ENCODE measurements around the gene S100A13. TPM values are rescaled to one million over a fixed set of nuclear protein-coding genes. Genes with fewer than 3 reads are reported as not detected.
A peak's percentile ranks its signal among the peaks of the same experiment; 100 is the strongest.
"Not testable (repeated sequence)": the region's sequence is repeated elsewhere in the genome, so short reads cannot be mapped to it uniquely, and the experiment has no call there.

S100A13 gene
- total RNA-seq, 2 donors from 2014 or later = 4.2 to 6.0 TPM

DNA sequence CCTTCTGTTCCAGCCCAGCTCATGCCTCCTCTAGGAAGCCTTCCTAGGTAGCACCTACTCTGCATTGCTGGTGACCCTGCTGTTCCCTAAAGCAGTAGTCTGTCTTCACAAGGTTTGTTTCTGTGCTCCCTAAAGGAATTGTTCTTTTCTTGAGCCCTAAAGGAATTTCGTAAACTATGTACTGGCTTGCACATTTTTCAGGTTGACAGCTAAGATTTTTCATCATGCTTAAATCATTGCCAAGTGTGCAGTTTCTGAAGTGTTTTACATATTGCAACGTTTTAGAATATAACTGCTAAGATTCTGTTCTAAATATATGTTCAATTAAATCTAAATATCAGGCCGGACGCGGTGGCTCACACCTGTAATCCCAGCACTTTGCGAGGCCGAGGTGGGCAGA is 27.5 kb downstream of the S100A13 start:
- H3K27ac Mint-ChIP-seq = no peak overlapping the region
- H3K36me3 Mint-ChIP-seq = no peaks in the 10 kb centered on the region
- DNase-seq (ENCODE audit: low spot score in 2 of 2) (no peak), ATAC-seq (no peak)
- no peaks in the 10 kb centered on the region for H3K9me3 Mint-ChIP-seq

DNA sequence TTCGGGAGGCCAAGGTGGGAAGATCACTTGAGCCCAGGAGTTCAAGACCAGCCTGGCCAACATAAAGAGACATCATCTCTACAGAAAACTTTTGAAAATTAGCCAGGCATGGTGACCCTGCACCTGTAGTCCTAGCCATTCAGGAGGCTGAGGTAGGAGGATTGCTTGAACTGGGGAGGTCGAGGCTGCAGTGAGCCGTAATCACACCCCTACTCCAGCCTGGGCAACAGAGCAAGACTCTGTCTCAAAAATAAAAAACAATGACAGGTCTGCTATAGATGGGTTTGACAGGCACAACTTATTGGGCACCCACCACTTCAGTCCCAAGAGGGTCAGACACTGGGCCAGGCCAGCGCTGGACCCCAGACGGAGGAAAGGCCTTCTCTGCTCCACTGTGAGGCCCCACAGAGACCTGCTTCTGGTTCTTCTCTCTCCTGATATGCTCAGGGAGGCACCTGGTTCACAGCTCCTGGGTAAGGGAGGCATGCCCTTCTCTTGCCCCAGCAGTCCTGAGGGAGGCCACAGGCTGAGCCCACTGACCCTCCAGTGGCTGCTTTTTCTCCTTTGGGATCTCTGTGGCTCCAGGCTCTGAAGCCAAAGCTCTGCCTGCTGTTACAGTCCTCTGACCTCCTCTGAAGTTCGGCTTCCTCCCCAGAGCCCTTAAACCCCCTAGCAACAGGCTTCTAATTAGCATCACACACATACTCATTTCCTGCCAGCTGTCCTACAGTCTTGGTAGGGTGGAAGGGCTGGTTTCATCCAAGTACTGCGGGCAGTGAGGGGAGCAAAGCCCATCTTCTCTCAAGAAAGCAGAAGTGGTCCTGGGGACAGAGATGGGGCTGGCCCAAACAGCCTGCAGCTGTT is 28.8 kb downstream of the S100A13 start:
- Mint-ChIP-seq H3K36me3 (no peaks in the 10 kb centered on the region), H3K9me3 (no peaks in the 10 kb centered on the region), H3K27ac (peak overlapping the region; percentile 66 to 89)
- DNase-seq (ENCODE audit: low spot score in 2 of 2) = no peak
- peak; percentile 68 to 82 for ATAC-seq

DNA sequence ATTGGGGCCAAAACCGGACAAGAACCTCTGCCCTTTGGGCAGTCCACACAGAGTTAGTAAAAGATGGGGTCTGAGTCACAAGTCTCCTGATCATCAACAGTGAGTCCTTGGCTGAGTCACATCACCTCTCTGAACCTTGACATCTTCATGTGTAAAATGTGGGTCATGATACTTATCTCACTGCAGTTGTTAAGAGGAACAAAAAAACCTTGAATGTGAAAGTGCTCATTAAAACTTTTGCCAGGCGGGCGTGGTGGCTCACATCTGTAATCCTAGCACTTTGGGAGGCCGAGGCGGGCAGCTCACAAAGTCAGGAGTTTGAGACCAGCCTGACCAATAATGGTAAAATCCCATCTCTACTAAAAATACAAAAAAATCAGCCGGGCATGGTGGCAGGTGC is 30.1 kb downstream of the S100A13 start:
- ATAC-seq = peak; percentile 93 to 98
- H3K27ac Mint-ChIP-seq = peak overlapping the region; percentile 25 to 89
- no peaks in the 10 kb centered on the region for H3K36me3 Mint-ChIP-seq
- no peaks in the 10 kb centered on the region for H3K9me3 Mint-ChIP-seq
- DNase-seq (ENCODE audit: low spot score in 2 of 2) = no peak

DNA sequence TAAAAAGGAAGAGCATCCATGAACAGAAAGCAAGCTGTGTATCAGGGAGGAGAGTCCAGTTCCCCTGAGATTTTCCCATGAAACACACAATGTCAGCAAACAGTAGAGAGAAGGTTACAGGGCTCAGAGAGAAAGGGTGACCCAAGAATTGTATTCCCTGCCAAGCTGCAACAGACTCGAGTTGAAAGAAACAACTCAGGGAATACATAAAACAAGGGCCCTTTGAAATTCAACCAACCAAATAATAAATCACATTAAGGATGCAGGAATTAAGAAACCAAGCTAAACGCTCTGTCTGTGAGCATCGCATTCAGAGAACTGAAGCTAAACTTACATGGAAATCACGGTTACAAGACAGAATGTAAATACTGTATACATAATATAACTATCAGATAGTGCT is 34.6 kb downstream of the S100A13 start:
- H3K9me3 Mint-ChIP-seq = no peaks in the 10 kb centered on the region
- no peak overlapping the region for H3K27ac Mint-ChIP-seq
- ATAC-seq = no peak
- no peaks in the 10 kb centered on the region for H3K36me3 Mint-ChIP-seq
- DNase-seq (ENCODE audit: low spot score in 2 of 2) = no peak

DNA sequence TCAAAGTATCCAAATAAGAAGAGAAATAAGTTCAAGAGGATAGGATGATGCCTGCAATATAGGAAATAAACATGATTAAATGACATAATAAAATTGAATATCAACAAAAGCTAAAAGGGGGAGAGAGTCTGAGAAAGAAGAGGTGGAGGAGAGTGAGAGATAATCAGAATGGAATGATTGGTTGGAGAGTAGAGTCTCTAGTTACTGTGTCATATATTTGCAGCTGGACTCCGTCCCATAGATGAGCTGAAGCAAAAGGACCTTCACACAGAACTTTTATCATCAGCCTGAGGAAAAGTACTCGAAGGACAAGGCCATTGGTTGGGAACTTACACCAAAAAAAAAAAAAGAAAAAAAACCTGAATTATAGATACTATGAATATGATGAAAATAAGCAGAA is 38.8 kb downstream of the S100A13 start:
- H3K36me3 Mint-ChIP-seq = no peaks in the 10 kb centered on the region
- H3K9me3 Mint-ChIP-seq = no peaks in the 10 kb centered on the region
- ATAC-seq (no peak), DNase-seq (ENCODE audit: low spot score in 2 of 2) (no peak)
- H3K27ac Mint-ChIP-seq = no peak overlapping the region

DNA sequence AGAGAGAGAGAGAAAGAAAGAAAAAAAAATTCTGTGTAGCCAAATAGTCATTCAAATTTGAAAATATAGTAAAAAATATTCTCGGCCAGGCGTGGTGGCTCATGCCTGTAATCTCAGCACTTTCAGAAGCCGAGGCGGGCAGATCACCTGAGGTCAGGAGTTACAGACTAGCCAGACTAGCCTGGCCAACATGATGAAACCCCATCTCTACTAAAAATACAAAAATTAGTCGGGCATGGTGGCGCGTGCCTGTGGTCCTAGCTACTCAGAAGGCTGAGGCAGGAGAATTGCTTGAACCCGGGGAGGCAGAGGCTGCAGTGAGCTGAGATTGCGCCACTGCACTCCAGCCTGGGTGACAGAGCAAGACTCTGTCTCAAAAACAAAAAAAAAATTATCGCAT is 39.3 kb downstream of the S100A13 start:
- H3K9me3 Mint-ChIP-seq; DNase-seq (ENCODE audit: low spot score in 2 of 2); H3K27ac Mint-ChIP-seq; H3K36me3 Mint-ChIP-seq; ATAC-seq: not testable (repeated sequence)

DNA sequence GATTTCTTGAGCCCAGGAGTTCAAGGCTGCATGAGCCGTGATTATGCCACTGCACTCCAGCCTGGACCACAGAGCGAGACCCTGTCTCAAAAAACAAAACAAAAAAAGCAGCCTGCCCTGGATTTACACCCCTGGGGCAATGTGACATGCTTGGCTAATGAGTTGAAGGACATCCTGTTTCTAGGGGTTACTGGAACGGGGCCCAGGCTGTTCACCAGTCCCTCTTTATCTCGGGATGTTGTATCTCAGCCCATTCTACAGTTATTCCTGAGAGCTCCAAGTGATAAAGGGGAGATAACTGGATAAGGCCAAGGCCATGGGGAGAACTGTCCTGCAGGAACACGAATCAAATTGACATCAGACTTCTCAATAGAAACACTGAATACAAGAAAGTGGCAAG is 40.0 kb downstream of the S100A13 start:
- no peaks in the 10 kb centered on the region for H3K36me3 Mint-ChIP-seq
- no peaks in the 10 kb centered on the region for H3K9me3 Mint-ChIP-seq
- H3K27ac Mint-ChIP-seq = no peak overlapping the region
- ATAC-seq (no peak), DNase-seq (ENCODE audit: low spot score in 2 of 2) (no peak)

DNA sequence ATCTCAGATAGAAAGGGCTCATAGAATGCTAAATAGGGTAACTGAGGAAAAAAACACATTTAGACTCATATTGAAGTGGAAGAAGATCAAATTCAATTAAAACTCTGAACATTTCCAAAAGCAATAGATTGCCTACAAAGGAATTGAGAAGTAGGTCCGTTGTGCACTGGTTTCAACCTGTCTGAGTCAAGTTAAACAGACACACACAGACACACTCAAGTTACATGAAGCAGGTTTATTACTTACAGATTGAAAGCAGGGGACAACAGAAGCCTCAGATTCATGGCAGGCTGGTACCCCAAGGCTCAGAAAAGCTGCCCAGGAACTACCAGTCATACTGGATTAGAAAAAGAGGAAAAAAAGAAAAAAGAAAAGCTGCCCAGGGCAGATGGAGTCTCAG is 41.0 kb downstream of the S100A13 start:
- Mint-ChIP-seq H3K36me3 (no peaks in the 10 kb centered on the region), H3K27ac (peak overlapping the region in 1 of 2 donors; percentile 30), H3K9me3 (no peaks in the 10 kb centered on the region)
- DNase-seq (ENCODE audit: low spot score in 2 of 2) = no peak
- no peak for ATAC-seq

DNA sequence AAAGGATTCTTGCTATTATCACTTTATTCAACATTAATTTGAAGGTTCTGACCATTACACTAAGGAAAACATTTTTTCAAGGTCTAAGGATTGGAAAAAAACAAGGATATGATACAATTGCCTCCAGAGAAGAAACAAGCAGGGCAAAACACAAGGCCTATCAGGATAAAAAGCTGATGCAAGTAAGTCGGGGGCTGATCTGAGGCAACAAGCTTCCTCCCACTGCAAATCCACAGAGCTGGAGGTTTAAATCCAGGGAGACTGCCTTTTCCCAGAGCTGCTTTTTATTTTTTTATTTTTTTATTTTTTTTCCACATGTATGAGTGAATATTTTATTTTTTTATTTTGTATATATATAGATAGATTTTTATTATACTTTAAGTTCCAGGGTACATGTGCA is 42.3 kb downstream of the S100A13 start:
- no peak for DNase-seq (ENCODE audit: low spot score in 2 of 2)
- ATAC-seq = no peak
- H3K27ac Mint-ChIP-seq = no peak overlapping the region
- no peaks in the 10 kb centered on the region for H3K9me3 Mint-ChIP-seq
- no peaks in the 10 kb centered on the region for H3K36me3 Mint-ChIP-seq

DNA sequence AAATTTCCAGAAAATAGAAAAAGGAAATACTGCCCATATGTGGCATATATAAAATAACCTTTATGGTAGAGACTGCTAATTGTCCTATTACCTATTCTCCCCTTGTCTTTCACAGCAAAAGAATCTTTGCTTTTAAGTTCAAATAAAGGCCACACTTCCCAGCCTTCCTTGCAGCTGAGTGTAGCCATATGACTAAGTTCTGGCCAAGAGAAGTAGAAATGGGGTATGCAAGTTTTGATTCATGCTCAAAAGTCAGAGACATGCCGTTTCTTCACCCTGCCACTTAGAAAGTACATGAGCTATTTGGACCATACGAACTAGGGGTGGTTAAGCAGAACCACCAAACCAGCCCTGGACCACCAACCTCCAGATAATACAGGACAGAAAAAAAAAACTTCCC is 43.3 kb downstream of the S100A13 start:
- DNase-seq (ENCODE audit: low spot score in 2 of 2) = no peak
- Mint-ChIP-seq H3K9me3 (no peaks in the 10 kb centered on the region), H3K27ac (no peak overlapping the region), H3K36me3 (no peaks in the 10 kb centered on the region)
- ATAC-seq = no peak

DNA sequence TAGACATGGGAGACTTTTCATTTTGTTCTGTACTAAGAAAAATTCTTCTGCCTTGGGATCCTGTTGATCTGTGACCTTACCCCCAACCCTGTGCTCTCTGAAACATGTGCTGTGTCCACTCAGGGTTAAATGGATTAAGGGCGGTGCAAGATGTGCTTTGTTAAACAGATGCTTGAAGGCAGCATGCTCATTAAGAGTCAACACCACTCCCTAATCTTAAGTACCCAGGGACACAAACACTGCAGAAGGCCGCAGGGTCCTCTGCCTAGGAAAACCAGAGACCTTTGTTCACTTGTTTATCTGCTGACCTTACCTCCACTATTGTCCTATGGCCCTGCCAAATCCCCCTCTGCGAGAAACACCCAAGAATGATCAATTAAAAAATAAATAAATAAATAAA is 43.8 kb downstream of the S100A13 start:
- DNase-seq (ENCODE audit: low spot score in 2 of 2); ATAC-seq; H3K36me3 Mint-ChIP-seq; H3K9me3 Mint-ChIP-seq; H3K27ac Mint-ChIP-seq: not testable (repeated sequence)

DNA sequence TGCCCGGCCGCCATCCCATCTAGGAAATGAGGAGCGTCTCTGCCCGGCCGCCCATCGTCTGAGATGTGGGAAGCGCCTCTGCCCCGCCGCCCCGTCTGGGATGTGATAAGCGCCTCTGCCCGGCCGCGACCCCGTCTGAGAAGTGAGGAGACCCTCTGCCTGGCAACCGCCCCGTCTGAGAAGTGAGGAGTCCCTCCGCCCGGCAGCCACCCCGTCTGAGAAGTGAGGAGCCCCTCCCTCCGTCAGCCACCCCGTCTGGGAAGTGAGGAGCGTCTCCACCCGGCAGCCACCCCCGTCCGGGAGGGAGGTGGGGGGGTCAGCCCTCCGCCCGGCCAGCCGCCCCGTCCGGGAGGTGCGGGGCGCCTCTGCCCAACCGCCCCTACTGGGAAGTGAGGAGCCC is 44.5 kb downstream of the S100A13 start:
- not testable (repeated sequence) for H3K36me3 Mint-ChIP-seq; H3K9me3 Mint-ChIP-seq; H3K27ac Mint-ChIP-seq; ATAC-seq; DNase-seq (ENCODE audit: low spot score in 2 of 2)

DNA sequence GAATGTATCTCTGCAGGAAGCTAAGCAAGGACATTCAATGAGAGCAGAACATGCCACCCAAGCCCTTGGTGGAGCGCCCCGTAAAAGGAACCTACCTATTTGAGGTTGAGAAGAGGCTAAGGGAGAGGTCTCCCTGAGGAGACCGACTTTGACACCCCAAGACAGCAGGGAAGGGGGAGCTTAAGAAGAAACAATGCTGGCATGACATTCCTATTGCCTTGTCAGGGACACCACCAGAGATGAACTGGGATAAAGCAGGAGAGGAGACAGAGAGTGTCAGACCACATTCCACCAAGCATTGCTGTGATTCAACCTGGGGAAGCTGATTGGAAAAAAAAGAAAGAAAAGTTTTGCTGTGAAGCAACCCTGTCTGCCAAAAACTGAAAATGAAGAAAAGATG is 48.4 kb downstream of the S100A13 start:
- H3K9me3 Mint-ChIP-seq = no peaks in the 10 kb centered on the region
- ATAC-seq = no peak
- no peaks in the 10 kb centered on the region for H3K36me3 Mint-ChIP-seq
- H3K27ac Mint-ChIP-seq = no peak overlapping the region
- no peak for DNase-seq (ENCODE audit: low spot score in 2 of 2)

DNA sequence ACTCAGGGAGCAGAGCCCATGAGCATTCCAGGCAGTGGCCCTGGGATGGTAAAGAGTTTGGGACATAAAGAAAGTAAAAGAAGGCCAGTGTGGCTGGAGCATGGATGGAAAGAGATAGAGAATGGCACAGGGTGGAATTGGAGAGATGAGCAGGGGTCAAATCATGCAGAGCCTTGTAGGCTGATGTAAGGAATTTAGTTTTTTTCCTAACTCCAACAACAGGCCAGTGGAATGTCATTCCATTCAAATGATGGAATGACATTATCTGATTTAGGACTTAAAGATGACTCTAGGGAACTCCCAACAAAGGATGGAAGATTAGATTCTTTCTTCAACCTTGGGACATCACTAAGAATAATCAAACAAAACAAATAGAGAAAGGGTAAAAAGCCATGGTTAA is 48.8 kb downstream of the S100A13 start:
- no peaks in the 10 kb centered on the region for H3K36me3 Mint-ChIP-seq
- DNase-seq (ENCODE audit: low spot score in 2 of 2) (no peak), ATAC-seq (no peak)
- no peaks in the 10 kb centered on the region for H3K9me3 Mint-ChIP-seq
- no peak overlapping the region for H3K27ac Mint-ChIP-seq

DNA sequence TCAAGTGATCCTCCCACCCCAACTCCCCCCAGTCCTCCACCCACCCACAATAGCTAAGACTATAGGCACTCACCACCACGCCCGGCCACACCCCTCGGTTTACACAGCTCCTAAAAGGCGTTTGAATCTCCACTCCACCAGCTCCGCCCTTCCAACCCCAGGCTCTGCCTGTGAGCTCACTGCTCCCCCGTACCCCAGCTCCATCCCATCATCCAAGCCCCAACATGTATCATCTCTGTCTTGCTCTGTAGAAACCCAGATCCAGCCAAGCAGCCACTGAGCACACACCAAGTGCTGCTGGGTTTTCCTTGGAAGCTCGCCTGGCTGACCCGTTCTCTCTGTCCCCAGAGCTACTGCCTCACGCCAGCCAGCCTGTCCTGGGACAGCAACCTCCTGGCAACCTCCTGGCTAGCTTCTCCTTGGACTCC is 49.7 kb downstream of the S100A13 start:
- ATAC-seq = no peak
- DNase-seq (ENCODE audit: low spot score in 2 of 2) = no peak
- H3K36me3 Mint-ChIP-seq = peaks cover 0 to 4% of the 10 kb centered on the region in 2 donors
- peaks cover 0 to 4% of the 10 kb centered on the region in 2 donors for H3K9me3 Mint-ChIP-seq
- H3K27ac Mint-ChIP-seq = no peak overlapping the region

DNA sequence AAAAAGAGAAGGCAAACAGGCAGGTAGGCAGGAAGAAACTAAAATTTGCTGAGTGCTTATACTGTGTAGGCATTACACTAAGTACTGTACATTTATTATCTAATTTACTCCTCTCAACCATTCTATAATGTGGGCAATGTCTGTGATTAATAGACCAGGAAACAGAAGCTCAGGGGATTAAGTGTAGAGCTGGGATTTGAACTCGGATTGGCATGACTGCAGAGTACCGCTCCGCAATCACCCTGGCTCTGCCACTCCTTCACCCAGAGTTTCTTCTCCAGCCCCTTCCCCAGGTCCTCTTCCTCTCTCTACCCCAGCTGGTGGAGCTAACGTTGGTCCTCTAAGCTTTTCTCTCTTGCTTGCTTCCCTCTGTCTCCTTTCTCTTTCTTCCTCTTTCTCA is 50.2 kb downstream of the S100A13 start:
- Mint-ChIP-seq H3K27ac (peak overlapping the region in 1 of 2 donors; percentile 2), H3K9me3 (peaks cover 0 to 4% of the 10 kb centered on the region in 2 donors), H3K36me3 (peaks cover 0 to 4% of the 10 kb centered on the region in 2 donors)
- ATAC-seq (no peak), DNase-seq (ENCODE audit: low spot score in 2 of 2) (no peak)

DNA sequence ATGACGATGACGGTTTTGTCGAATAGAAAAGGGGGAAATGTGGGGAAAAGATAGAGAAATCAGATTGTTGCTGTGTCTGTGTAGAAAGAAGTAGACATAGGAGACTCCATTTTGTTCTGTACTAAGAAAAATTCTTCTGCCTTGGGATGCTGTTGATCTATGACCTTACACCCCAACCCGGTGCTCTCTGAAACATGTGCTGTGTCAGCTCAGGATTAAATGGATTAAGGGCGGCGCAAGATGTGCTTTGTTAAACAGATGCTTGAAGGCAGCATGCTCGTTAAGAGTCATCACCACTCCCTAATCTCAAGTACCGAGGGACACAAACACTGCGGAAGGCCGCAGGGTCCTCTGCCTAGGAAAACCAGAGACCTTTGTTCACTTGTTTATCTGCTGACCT is 51.8 kb downstream of the S100A13 start:
- DNase-seq (ENCODE audit: low spot score in 2 of 2); H3K27ac Mint-ChIP-seq; H3K36me3 Mint-ChIP-seq; ATAC-seq; H3K9me3 Mint-ChIP-seq: not testable (repeated sequence)

DNA sequence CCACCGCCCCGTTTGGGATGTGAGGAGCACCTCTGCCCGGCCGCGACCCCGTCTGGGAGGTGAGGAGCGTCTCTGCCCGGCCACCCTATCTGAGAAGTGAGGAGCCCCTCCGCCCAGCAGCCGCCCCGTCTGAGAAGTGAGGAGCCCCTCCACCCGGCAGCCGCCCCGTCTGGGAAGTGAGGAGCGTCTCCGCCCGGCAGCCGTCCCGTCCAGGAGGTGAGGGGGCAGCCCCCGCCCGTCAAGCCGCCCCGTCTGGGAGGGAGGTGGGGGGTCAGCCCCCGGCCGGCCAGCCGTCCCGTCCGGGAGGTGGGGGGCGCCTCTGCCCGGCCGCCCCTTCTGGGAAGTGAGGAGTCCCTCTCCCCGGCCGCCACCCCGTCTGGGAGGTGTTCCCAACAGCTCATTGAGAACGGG is 52.2 kb downstream of the S100A13 start:
- H3K27ac Mint-ChIP-seq; ATAC-seq; DNase-seq (ENCODE audit: low spot score in 2 of 2); H3K9me3 Mint-ChIP-seq; H3K36me3 Mint-ChIP-seq: not testable (repeated sequence)

All from activated naive CD4-positive, alpha-beta T cell treated with anti-CD3 and anti-CD28 coated beads, Interleukin-2, amount 50 U/mL, for 72 hours (primary cell).